Measurements from ENCODE around the gene DEPDC1B. TPM values are rescaled to one million over a fixed set of nuclear protein-coding genes. Genes with fewer than 3 reads are reported as not detected.
"Not testable (repeated sequence)": the region's sequence is repeated elsewhere in the genome, so short reads cannot be mapped to it uniquely, and the experiment has no call there.

The DEPDC1B gene
- total RNA-seq, 1 donor from 2014 or later: 0.98 TPM

- intact Hi-C loops (cut with micrococcal nuclease): no loop called here
- no peaks in the 10 kb centered on the region for H3K36me3 Mint-ChIP-seq (ENCODE audit: low read depth)
- ChIA-PET CTCF (no interaction called here), POLR2A (no interaction called here)
- H3K9me3 Mint-ChIP-seq: no peaks in the 10 kb centered on the region
- ATAC-seq (ENCODE audit: low read depth): no peak
- no peaks in the 10 kb centered on the region for H3K4me1 Mint-ChIP-seq
- DNase-seq: no peak
- no peak for TF ChIP-seq CTCF (IDR thresholded peaks at IDR 0.05)
- no peak overlapping the region for H3K27ac Mint-ChIP-seq
- H3K4me3 Mint-ChIP-seq: no peak overlapping the region
- H3K27me3 Mint-ChIP-seq: no peaks in the 10 kb centered on the region
These were observed 66.6 kb downstream of the DEPDC1B start for GRCh38 chr5:60633341-60633740.

GRCh38 chr5:60632153-60632552 is 67.8 kb downstream of the DEPDC1B start:
- Mint-ChIP-seq H3K4me3 (no peak overlapping the region), H3K36me3 (ENCODE audit: low read depth) (no peaks in the 10 kb centered on the region), H3K4me1 (no peaks in the 10 kb centered on the region), H3K27me3 (no peaks in the 10 kb centered on the region), H3K9me3 (no peaks in the 10 kb centered on the region), H3K27ac (no peak overlapping the region)
- DNase-seq (no peak), ATAC-seq (ENCODE audit: low read depth) (no peak)
- TF ChIP-seq CTCF (IDR thresholded peaks at IDR 0.05): no peak
- POLR2A ChIA-PET: no interaction called here
- CTCF ChIA-PET: interaction anchor here (1.2 kb wide), 1 partner anchor 1006 kb away, joined by 3 read pairs; no protein-coding TSS in a partner anchor
- intact Hi-C loops (cut with micrococcal nuclease): no loop called here

- TF ChIP-seq CTCF (IDR thresholded peaks at IDR 0.05): no peak
- ATAC-seq (ENCODE audit: low read depth): no peak
- Mint-ChIP-seq H3K36me3 (ENCODE audit: low read depth) (no peaks in the 10 kb centered on the region), H3K4me1 (no peaks in the 10 kb centered on the region), H3K4me3 (no peak overlapping the region), H3K27ac (no peak overlapping the region), H3K27me3 (no peaks in the 10 kb centered on the region), H3K9me3 (no peaks in the 10 kb centered on the region)
- ChIA-PET CTCF (no interaction called here), POLR2A (no interaction called here)
- no peak for DNase-seq
- intact Hi-C loops (cut with micrococcal nuclease): no loop called here
These were observed 69.1 kb downstream of the DEPDC1B start for GRCh38 chr5:60630836-60631235.

GRCh38 chr5:60630179-60630578 is 69.8 kb downstream of the DEPDC1B start:
- no peak for DNase-seq
- H3K4me1 Mint-ChIP-seq: no peaks in the 10 kb centered on the region
- no peak overlapping the region for H3K27ac Mint-ChIP-seq
- no peaks in the 10 kb centered on the region for H3K27me3 Mint-ChIP-seq
- ChIA-PET POLR2A (no interaction called here), CTCF (no interaction called here)
- intact Hi-C loops (cut with micrococcal nuclease): no loop called here
- no peaks in the 10 kb centered on the region for H3K36me3 Mint-ChIP-seq (ENCODE audit: low read depth)
- no peak for ATAC-seq (ENCODE audit: low read depth)
- no peak for TF ChIP-seq CTCF (IDR thresholded peaks at IDR 0.05)
- H3K9me3 Mint-ChIP-seq: no peaks in the 10 kb centered on the region
- no peak overlapping the region for H3K4me3 Mint-ChIP-seq

- H3K27ac Mint-ChIP-seq; H3K36me3 Mint-ChIP-seq (ENCODE audit: low read depth); intact Hi-C loops (cut with micrococcal nuclease); H3K27me3 Mint-ChIP-seq; H3K4me1 Mint-ChIP-seq; ATAC-seq (ENCODE audit: low read depth); CTCF ChIA-PET; H3K9me3 Mint-ChIP-seq; H3K4me3 Mint-ChIP-seq; POLR2A ChIA-PET; DNase-seq: not testable (repeated sequence)
These were observed 75.1 kb downstream of the DEPDC1B start for GRCh38 chr5:60624875-60625274.

- POLR2A ChIA-PET; H3K4me1 Mint-ChIP-seq; H3K27me3 Mint-ChIP-seq; DNase-seq; H3K9me3 Mint-ChIP-seq; CTCF ChIA-PET; ATAC-seq (ENCODE audit: low read depth); H3K4me3 Mint-ChIP-seq; H3K27ac Mint-ChIP-seq; intact Hi-C loops (cut with micrococcal nuclease); H3K36me3 Mint-ChIP-seq (ENCODE audit: low read depth): not testable (repeated sequence)
These were observed 79.2 kb downstream of the DEPDC1B start for GRCh38 chr5:60620752-60621151.

All from activated B cell treated with CpG ODN at 0.5 μM for 24 hours (primary cell).